Neural cell (in vitro differentiated cells): Measurements from ENCODE around the gene MUSK. TPM values are rescaled to one million over a fixed set of nuclear protein-coding genes. Genes with fewer than 3 reads are reported as not detected.

Experiments used
- H2AFZ ChIP-seq: fragments of 200-600, 300-800 bp; sonication (generic), shearing (Covaris generic); 2 replicates; pipeline ENCODE4 v1.6.0; 2014; ENCODE audit warnings: low read depth, mild to moderate bottlenecking, antibody characterized with exemption, low read length, moderate library complexity
- H3F3A ChIP-seq: fragments of 200-600 bp; shearing (Covaris generic); 2 replicates; pipeline ENCODE4 v1.6.1; 2016; ENCODE audit warnings: mild to moderate bottlenecking, moderate library complexity, mixed read lengths, antibody characterized with exemption, low read length; ENCODE audit not compliant: insufficient read depth, poor library complexity, severe bottlenecking
- H3K27ac ChIP-seq: fragments of 200-600, 300-800 bp; sonication (generic), shearing (Covaris generic); 2 replicates; pipeline ENCODE4 v1.5.1; 2014; ENCODE audit warnings: mild to moderate bottlenecking, low read length, moderate library complexity
- H3K27me3 ChIP-seq: fragments of 300-800, 200-600 bp; sonication (generic), shearing (Covaris generic); 2 replicates; pipeline ENCODE4 v1.6.0; 2014; ENCODE audit warnings: mild to moderate bottlenecking, low read depth, low read length, moderate library complexity; ENCODE audit not compliant: insufficient read depth
- H3K36me3 ChIP-seq: fragments of 300-800, 200-600 bp; sonication (generic), shearing (Covaris generic); 2 replicates; pipeline ENCODE4 v1.5.1; 2014; ENCODE audit warnings: mild to moderate bottlenecking, antibody characterized with exemption, low read length, moderate library complexity; ENCODE audit not compliant: insufficient read depth
- H3K4me2 ChIP-seq: fragments of 300-800, 200-600 bp; sonication (generic), shearing (Covaris generic); 2 replicates; pipeline ENCODE4 v1.6.0; 2014; ENCODE audit warnings: mild to moderate bottlenecking, low read length
- H3K4me3 ChIP-seq: fragments of 300-800, 200-600 bp; sonication (generic), shearing (Covaris generic); 2 replicates; pipeline ENCODE4 v1.5.1; 2014; ENCODE audit warnings: mild to moderate bottlenecking, low read length, moderate library complexity
- H3K79me2 ChIP-seq: fragments of 200-600 bp; shearing (Covaris generic); replicated peaks from 2 replicates; pipeline ENCODE4 v1.6.0; 2014; ENCODE audit warnings: mild to moderate bottlenecking, low read length, moderate library complexity; ENCODE audit not compliant: insufficient read depth
- H3K9ac ChIP-seq: fragments of 300-800, 200-600 bp; sonication (generic), shearing (Covaris generic); 2 replicates; pipeline ENCODE4 v1.6.1; 2016; ENCODE audit warnings: mild to moderate bottlenecking, low read length, mixed read lengths
- H3K9me2 ChIP-seq: fragments of 200-600 bp; shearing (Covaris generic); 2 replicates; pipeline ENCODE4 v1.6.1; 2016; ENCODE audit warnings: mild to moderate bottlenecking, low read length, mixed read lengths; ENCODE audit not compliant: insufficient read depth
- H3K9me3 ChIP-seq: fragments of 200-600, 300-800 bp; sonication (generic), shearing (Covaris generic); 2 replicates; pipeline ENCODE4 v1.6.1; 2016; ENCODE audit warnings: mild to moderate bottlenecking, mixed run types, low read length, moderate library complexity, mixed read lengths
- H4K20me1 ChIP-seq: fragments of 200-600 bp; shearing (Covaris generic); 2 replicates; pipeline ENCODE4 v1.6.1; 2016; ENCODE audit warnings: mild to moderate bottlenecking, mixed run types; ENCODE audit not compliant: insufficient read depth
- EP300 ChIP-seq: fragments of 450-650 bp; conservative IDR thresholded peaks from 2 replicates; pipeline ENCODE4 v1.6.1; 2014; ENCODE audit warnings: antibody characterized with exemption, mild to moderate bottlenecking, moderate library complexity; ENCODE audit not compliant: poor library complexity, severe bottlenecking
- EZH2 ChIP-seq: fragments of 200-600, 300-800 bp; shearing (Covaris generic), sonication (generic); IDR thresholded peaks from 2 replicates; pipeline ENCODE4 v1.6.1; 2014; ENCODE audit warnings: antibody characterized with exemption, low read length, borderline replicate concordance, mild to moderate bottlenecking; ENCODE audit not compliant: insufficient read depth, poor library complexity, severe bottlenecking
- MXI1 ChIP-seq: fragments of 450-650 bp; conservative IDR thresholded peaks from 2 replicates; pipeline ENCODE4 v1.6.1; 2014; ENCODE audit warnings: antibody characterized with exemption, mild to moderate bottlenecking; ENCODE audit not compliant: poor library complexity, severe bottlenecking
- POLR2AphosphoS5 ChIP-seq: IDR thresholded peaks from 2 replicates; pipeline ENCODE4 v1.6.1; 2012
- RAD21 ChIP-seq: fragments of 450-650 bp; conservative IDR thresholded peaks from 2 replicates; pipeline ENCODE4 v1.6.1; 2014; ENCODE audit warnings: antibody characterized with exemption, mild to moderate bottlenecking, moderate library complexity
- REST ChIP-seq: IDR thresholded peaks from 2 replicates; pipeline ENCODE4 v1.6.1; 2012; ENCODE audit warnings: borderline replicate concordance
- SMC3 ChIP-seq: fragments of 450-650 bp; conservative IDR thresholded peaks from 2 replicates; pipeline ENCODE4 v1.6.1; 2014; ENCODE audit warnings: antibody characterized with exemption, mild to moderate bottlenecking, moderate library complexity; ENCODE audit not compliant: poor library complexity
- TAF1 ChIP-seq: IDR thresholded peaks from 2 replicates; pipeline ENCODE4 v1.6.1; 2012; ENCODE audit warnings: low read depth
- polyA plus RNA-seq: library from polyadenylated mRNA; depleted of rRNA; stranded (reverse); fragments of >200 nt; gene quantifications from 2 replicates; pipeline ENCODE4 v1.2.3, GENCODE V29; 2014
- small RNA-seq, 3 experiments: library from RNA; depleted of rRNA; stranded (forward); fragments of <200 nt; gene quantifications; one replicate each; pipeline ENCODE3, GENCODE V24; 2012
- TF ChIP-seq, protein P1 (sequence below): fragments of 450-650 bp; IDR thresholded peaks from 2 replicates; pipeline ENCODE4 v1.5.1; 2014; ENCODE audit warnings: antibody characterized with exemption, mild to moderate bottlenecking, moderate library complexity; ENCODE audit not compliant: poor library complexity, severe bottlenecking

The MUSK gene
- polyA plus RNA-seq, 1 donor from 2014 or later = not detected

DNA sequence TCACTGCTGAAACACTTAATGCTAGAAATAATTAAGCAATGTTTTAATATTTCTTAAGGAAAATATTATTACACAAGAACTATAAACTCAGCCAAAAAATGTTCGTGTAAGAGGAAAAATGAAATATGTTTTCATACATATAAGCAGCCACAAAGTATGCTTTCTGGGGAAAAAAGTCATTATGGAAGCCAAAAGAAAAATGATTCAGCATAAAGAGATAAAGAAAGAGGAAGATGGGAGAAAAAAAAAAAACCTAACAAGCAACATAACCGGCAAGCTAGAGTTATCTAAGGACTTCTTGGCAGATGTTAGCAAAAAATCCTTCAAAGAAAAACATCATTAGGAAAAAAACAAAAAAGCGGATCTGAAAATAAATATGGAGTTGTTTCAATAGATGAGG lies 179.1 kb downstream of the MUSK start:
- H3K9ac ChIP-seq = no peak overlapping the region
- no peaks in the 10 kb centered on the region for H3K36me3 ChIP-seq
- no peaks in the 10 kb centered on the region for H4K20me1 ChIP-seq
- H3K27ac ChIP-seq = no peak overlapping the region
- TF ChIP-seq REST = no peak
- no peak for TF ChIP-seq SMC3
- TF ChIP-seq EZH2 = no peak
- no peak for TF ChIP-seq RAD21
- no peak for TF ChIP-seq POLR2AphosphoS5
- TF ChIP-seq, protein P1, sequence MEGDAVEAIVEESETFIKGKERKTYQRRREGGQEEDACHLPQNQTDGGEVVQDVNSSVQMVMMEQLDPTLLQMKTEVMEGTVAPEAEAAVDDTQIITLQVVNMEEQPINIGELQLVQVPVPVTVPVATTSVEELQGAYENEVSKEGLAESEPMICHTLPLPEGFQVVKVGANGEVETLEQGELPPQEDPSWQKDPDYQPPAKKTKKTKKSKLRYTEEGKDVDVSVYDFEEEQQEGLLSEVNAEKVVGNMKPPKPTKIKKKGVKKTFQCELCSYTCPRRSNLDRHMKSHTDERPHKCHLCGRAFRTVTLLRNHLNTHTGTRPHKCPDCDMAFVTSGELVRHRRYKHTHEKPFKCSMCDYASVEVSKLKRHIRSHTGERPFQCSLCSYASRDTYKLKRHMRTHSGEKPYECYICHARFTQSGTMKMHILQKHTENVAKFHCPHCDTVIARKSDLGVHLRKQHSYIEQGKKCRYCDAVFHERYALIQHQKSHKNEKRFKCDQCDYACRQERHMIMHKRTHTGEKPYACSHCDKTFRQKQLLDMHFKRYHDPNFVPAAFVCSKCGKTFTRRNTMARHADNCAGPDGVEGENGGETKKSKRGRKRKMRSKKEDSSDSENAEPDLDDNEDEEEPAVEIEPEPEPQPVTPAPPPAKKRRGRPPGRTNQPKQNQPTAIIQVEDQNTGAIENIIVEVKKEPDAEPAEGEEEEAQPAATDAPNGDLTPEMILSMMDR = no peak
- no peak for TF ChIP-seq TAF1
- TF ChIP-seq EP300 = no peak
- TF ChIP-seq MXI1 = no peak
- no peaks in the 10 kb centered on the region for H3K9me2 ChIP-seq
- H3K79me2 ChIP-seq = no peaks in the 10 kb centered on the region
- no peak overlapping the region for H3K4me3 ChIP-seq
- H2AFZ ChIP-seq = no peak overlapping the region
- no peaks in the 10 kb centered on the region for H3F3A ChIP-seq
- no peaks in the 10 kb centered on the region for H3K27me3 ChIP-seq
- H3K4me2 ChIP-seq = no peak overlapping the region
- no peaks in the 10 kb centered on the region for H3K9me3 ChIP-seq

DNA sequence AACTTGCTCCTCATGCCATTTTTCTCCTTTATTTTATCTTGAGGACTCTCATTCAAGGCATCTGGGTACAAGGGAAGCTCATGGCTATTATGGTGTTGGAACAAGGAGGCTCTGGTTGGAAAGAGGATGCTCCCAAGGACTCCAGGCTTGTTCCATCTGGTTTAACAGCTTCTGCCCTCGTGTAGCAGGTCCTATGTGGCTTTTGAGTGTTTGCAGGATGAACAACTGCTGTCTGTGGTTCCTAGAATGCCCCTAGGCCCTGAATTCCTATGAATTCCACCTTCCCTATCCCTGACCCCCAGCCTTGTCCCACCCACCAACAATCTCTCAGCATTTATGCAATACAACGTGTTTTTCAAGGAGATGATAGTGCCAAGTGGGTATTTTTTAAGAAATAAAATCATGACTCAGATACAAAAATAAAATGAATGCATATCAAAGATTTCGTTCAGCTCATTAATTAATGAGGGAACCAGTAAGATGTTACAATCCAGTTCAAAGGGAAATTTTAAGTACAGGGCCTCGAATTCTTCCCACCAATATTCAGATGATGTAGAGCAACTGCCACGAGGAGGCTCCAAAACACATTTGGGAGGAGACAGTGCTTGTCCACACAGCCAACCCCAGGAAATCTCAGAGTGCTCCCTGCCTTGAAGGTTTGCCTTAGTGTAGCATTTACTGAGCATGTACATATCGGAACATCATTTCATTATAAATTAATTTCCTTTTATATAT lies 182.0 kb downstream of the MUSK start:
- Histone ChIP-seq H3K9ac (no peak overlapping the region), H4K20me1 (no peaks in the 10 kb centered on the region), H3K36me3 (no peaks in the 10 kb centered on the region), H2AFZ (no peak overlapping the region), H3K4me3 (no peak overlapping the region), H3K9me2 (no peaks in the 10 kb centered on the region), H3K79me2 (no peaks in the 10 kb centered on the region), H3K9me3 (peaks cover 5% of the 10 kb centered on the region), H3K4me2 (no peak overlapping the region), H3K27ac (no peak overlapping the region), H3K27me3 (no peaks in the 10 kb centered on the region), H3F3A (no peaks in the 10 kb centered on the region)
- TF ChIP-seq TAF1 = no peak
- TF ChIP-seq REST = no peak

Small RNAs within 50 kb of the gene (small RNA-seq; reads per million reads assigned to genes)
- gene AL513328.1 = 0 reads per million in 3 experiments

Other genes starting within 250 kb of the MUSK start
- gene SVEP1, start 89.0 kb upstream of the MUSK start, polyA plus RNA-seq = 0.10 and 0.42 TPM in 2 replicates